ENCODE measurements around the gene LPAR2.
A peak's percentile ranks its signal among the peaks of the same experiment; 100 is the strongest.

Gene LPAR2

DNA sequence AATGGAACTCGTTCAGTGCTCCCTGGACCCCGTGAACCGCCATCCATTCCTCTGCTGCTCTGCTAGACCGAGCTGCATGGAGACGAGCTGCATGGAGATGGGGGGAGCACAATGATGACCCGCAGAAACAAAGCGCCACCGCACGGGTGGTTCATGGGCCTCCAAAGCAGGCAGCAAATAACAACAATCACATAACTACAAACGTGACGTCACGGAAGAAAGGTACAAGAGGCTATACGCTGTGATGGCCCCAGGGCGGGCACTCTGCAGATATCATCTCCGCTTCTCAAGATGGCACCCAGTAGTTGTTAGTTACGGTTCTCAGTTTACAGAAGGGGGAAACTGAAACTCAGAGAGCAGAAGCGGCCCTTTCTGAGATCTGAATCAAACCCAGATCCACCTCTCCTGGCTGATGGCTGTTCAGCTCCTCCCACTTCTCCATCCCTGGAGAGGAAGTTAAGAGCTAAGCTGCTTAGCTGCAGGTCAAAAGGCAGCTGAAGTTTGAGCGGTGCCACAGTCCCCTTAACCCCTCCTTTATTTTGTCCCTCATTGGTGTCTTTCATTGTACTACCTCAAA is 33.7 kb upstream of the LPAR2 start:
- H3K27ac ChIP-seq (ENCODE audit: low read length), result peak overlapping the region; percentile 0
- H3K4me3 ChIP-seq (ENCODE audit: low read depth in 1 of 2, low read length in 2 of 2), result peak overlapping the region; percentile 78 to 94
- H3K36me3 ChIP-seq (ENCODE audit: control insufficient read depth in 1 of 2, insufficient read depth in 2 of 2, low read length in 2 of 2), result peaks cover 19 to 27% of the 10 kb centered on the region in 2 donors
- H3K27me3 ChIP-seq (ENCODE audit: low read depth, low read length), result no peaks in the 10 kb centered on the region
- H3K4me1 ChIP-seq (ENCODE audit: control insufficient read depth in 1 of 2, insufficient read depth in 2 of 2, low read length in 2 of 2), result peaks cover 11 to 19% of the 10 kb centered on the region in 2 donors
- H3K9me3 ChIP-seq (ENCODE audit: control insufficient read depth in 1 of 2, low read length in 2 of 2), result no peaks in the 10 kb centered on the region

GRCh38 chr19:19661141-19661674 is 33.2 kb upstream of the LPAR2 start:
- H3K36me3 ChIP-seq (ENCODE audit: control insufficient read depth in 1 of 2, insufficient read depth in 2 of 2, low read length in 2 of 2), result peaks cover 24 to 32% of the 10 kb centered on the region in 2 donors
- H3K9me3 ChIP-seq (ENCODE audit: control insufficient read depth in 1 of 2, low read length in 2 of 2), result no peaks in the 10 kb centered on the region
- H3K4me1 ChIP-seq (ENCODE audit: control insufficient read depth in 1 of 2, insufficient read depth in 2 of 2, low read length in 2 of 2), result peaks cover 11 to 19% of the 10 kb centered on the region in 2 donors
- no peaks in the 10 kb centered on the region for H3K27me3 ChIP-seq (ENCODE audit: low read depth, low read length)
- peak overlapping the region in 1 of 2 donors; percentile 78 for H3K4me3 ChIP-seq (ENCODE audit: low read depth in 1 of 2, low read length in 2 of 2)
- peak overlapping the region; percentile 0 for H3K27ac ChIP-seq (ENCODE audit: low read length)

DNA sequence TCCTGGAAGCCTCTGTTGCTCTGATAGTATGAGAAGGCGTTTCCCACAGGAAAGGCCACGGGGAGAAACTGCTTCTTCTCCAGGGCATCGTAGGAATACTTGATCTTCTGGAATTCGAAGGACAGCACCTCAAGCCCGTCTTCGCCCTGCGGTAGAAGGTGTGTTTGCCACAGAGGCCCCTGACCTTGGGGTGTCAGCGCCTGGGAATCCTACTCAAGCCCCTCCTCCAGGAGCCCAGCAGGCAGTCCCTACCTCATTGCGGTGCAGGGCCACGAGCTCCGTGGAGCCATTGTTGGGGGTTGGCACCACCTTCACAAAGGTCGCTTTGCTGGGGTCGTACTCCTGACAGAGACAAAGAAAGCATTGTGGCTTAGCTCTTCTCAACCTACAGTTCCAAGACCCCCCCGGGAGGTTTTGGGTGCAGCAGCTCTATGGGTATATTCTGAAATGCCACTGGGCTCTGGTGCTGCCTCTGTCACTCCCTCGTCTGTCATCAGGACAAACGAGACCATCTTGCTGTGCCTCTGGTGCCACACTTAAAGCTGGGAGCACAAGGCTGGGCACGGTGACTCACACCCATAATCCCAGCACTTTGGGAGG is 31.7 kb upstream of the LPAR2 start:
- H3K36me3 ChIP-seq (ENCODE audit: control insufficient read depth in 1 of 2, insufficient read depth in 2 of 2, low read length in 2 of 2), result peaks cover 39 to 47% of the 10 kb centered on the region in 2 donors
- H3K27me3 ChIP-seq (ENCODE audit: low read depth, low read length), result no peaks in the 10 kb centered on the region
- no peaks in the 10 kb centered on the region for H3K9me3 ChIP-seq (ENCODE audit: control insufficient read depth in 1 of 2, low read length in 2 of 2)
- H3K27ac ChIP-seq (ENCODE audit: low read length), result no peak overlapping the region
- peaks cover 11 to 19% of the 10 kb centered on the region in 2 donors for H3K4me1 ChIP-seq (ENCODE audit: control insufficient read depth in 1 of 2, insufficient read depth in 2 of 2, low read length in 2 of 2)
- no peak overlapping the region for H3K4me3 ChIP-seq (ENCODE audit: low read depth in 1 of 2, low read length in 2 of 2)

GRCh38 chr19:19657397-19657783 is 29.4 kb upstream of the LPAR2 start:
- H3K4me1 ChIP-seq (ENCODE audit: control insufficient read depth in 1 of 2, insufficient read depth in 2 of 2, low read length in 2 of 2), result peaks cover 6 to 12% of the 10 kb centered on the region in 2 donors
- no peaks in the 10 kb centered on the region for H3K27me3 ChIP-seq (ENCODE audit: low read depth, low read length)
- peaks cover 59 to 71% of the 10 kb centered on the region in 2 donors for H3K36me3 ChIP-seq (ENCODE audit: control insufficient read depth in 1 of 2, insufficient read depth in 2 of 2, low read length in 2 of 2)
- H3K27ac ChIP-seq (ENCODE audit: low read length), result no peak overlapping the region
- no peak overlapping the region for H3K4me3 ChIP-seq (ENCODE audit: low read depth in 1 of 2, low read length in 2 of 2)
- no peaks in the 10 kb centered on the region for H3K9me3 ChIP-seq (ENCODE audit: control insufficient read depth in 1 of 2, low read length in 2 of 2)

- no peak overlapping the region for H3K4me3 ChIP-seq (ENCODE audit: low read depth in 1 of 2, low read length in 2 of 2)
- H3K27ac ChIP-seq (ENCODE audit: low read length), result no peak overlapping the region
- no peaks in the 10 kb centered on the region for H3K9me3 ChIP-seq (ENCODE audit: control insufficient read depth in 1 of 2, low read length in 2 of 2)
- no peaks in the 10 kb centered on the region for H3K27me3 ChIP-seq (ENCODE audit: low read depth, low read length)
- H3K36me3 ChIP-seq (ENCODE audit: control insufficient read depth in 1 of 2, insufficient read depth in 2 of 2, low read length in 2 of 2), result peaks cover 65 to 77% of the 10 kb centered on the region in 2 donors
- peaks cover 0 to 5% of the 10 kb centered on the region in 2 donors for H3K4me1 ChIP-seq (ENCODE audit: control insufficient read depth in 1 of 2, insufficient read depth in 2 of 2, low read length in 2 of 2)
Observed at GRCh38 chr19:19656451-19657396, 28.7 kb upstream of the LPAR2 start.

- H3K4me1 ChIP-seq (ENCODE audit: control insufficient read depth in 1 of 2, insufficient read depth in 2 of 2, low read length in 2 of 2), result no peaks in the 10 kb centered on the region
- no peaks in the 10 kb centered on the region for H3K9me3 ChIP-seq (ENCODE audit: control insufficient read depth in 1 of 2, low read length in 2 of 2)
- no peak overlapping the region for H3K27ac ChIP-seq (ENCODE audit: low read length)
- H3K36me3 ChIP-seq (ENCODE audit: control insufficient read depth in 1 of 2, insufficient read depth in 2 of 2, low read length in 2 of 2), result peaks cover 74 to 87% of the 10 kb centered on the region in 2 donors
- H3K4me3 ChIP-seq (ENCODE audit: low read depth in 1 of 2, low read length in 2 of 2), result no peak overlapping the region
- no peaks in the 10 kb centered on the region for H3K27me3 ChIP-seq (ENCODE audit: low read depth, low read length)
Observed at GRCh38 chr19:19655641-19656343, 27.8 kb upstream of the LPAR2 start.

GRCh38 chr19:19655051-19655594 is 27.1 kb upstream of the LPAR2 start:
- no peaks in the 10 kb centered on the region for H3K27me3 ChIP-seq (ENCODE audit: low read depth, low read length)
- H3K4me1 ChIP-seq (ENCODE audit: control insufficient read depth in 1 of 2, insufficient read depth in 2 of 2, low read length in 2 of 2), result no peaks in the 10 kb centered on the region
- H3K36me3 ChIP-seq (ENCODE audit: control insufficient read depth in 1 of 2, insufficient read depth in 2 of 2, low read length in 2 of 2), result peaks cover 80 to 93% of the 10 kb centered on the region in 2 donors
- no peak overlapping the region for H3K27ac ChIP-seq (ENCODE audit: low read length)
- H3K9me3 ChIP-seq (ENCODE audit: control insufficient read depth in 1 of 2, low read length in 2 of 2), result no peaks in the 10 kb centered on the region
- no peak overlapping the region for H3K4me3 ChIP-seq (ENCODE audit: low read depth in 1 of 2, low read length in 2 of 2)

DNA sequence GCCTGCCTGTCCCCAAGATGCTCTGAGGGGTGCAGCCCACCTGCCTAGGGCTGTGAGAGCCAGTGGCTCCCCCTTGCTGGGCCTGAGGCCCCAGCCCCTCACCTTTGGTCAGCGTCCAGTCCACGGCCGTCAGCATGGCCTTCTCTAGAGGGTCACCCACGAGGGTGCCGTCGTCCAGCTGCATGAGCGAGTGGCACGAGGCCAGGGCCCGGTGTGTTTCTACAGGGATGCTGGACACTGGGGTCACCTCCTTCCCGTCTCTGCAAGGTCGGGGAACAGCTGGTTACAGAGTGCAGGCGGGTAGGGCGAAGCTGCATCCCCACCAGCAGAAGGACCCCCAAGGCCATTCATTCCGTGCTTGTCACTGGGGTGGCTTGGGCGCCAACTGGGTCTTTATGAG is 26.4 kb upstream of the LPAR2 start:
- H3K4me1 ChIP-seq (ENCODE audit: control insufficient read depth in 1 of 2, insufficient read depth in 2 of 2, low read length in 2 of 2), result no peaks in the 10 kb centered on the region
- no peak overlapping the region for H3K27ac ChIP-seq (ENCODE audit: low read length)
- H3K27me3 ChIP-seq (ENCODE audit: low read depth, low read length), result no peaks in the 10 kb centered on the region
- no peaks in the 10 kb centered on the region for H3K9me3 ChIP-seq (ENCODE audit: control insufficient read depth in 1 of 2, low read length in 2 of 2)
- H3K4me3 ChIP-seq (ENCODE audit: low read depth in 1 of 2, low read length in 2 of 2), result no peak overlapping the region
- H3K36me3 ChIP-seq (ENCODE audit: control insufficient read depth in 1 of 2, insufficient read depth in 2 of 2, low read length in 2 of 2), result peaks cover 79 to 94% of the 10 kb centered on the region in 2 donors

DNA sequence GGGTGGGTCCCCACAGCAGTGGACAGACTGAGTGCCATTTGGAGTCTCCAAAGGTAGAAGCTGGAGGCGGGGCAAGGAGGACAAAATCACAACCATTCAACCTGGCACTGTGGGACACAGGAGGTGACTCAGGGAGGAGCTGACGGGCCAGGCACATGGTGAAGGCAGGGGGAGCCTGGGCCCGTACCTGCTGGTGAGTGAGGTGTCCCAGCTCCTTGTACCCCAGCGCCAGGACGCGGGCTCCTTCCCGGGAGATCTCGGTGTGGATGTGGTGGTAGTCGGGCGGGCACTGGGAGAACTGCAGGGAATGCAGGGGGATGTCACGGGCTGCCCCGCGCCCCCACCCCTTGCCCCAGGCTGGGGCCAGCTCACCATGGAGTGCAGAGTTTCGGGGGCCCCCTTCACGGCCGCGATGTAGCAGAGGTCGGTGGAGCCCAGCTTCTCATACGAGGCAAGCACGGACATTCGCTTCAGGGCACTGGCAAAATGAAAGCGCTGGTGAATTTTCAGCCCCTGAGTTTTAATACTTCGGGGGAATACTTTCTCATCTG is 25.7 kb upstream of the LPAR2 start:
- no peaks in the 10 kb centered on the region for H3K4me1 ChIP-seq (ENCODE audit: control insufficient read depth in 1 of 2, insufficient read depth in 2 of 2, low read length in 2 of 2)
- no peaks in the 10 kb centered on the region for H3K27me3 ChIP-seq (ENCODE audit: low read depth, low read length)
- no peaks in the 10 kb centered on the region for H3K9me3 ChIP-seq (ENCODE audit: control insufficient read depth in 1 of 2, low read length in 2 of 2)
- H3K4me3 ChIP-seq (ENCODE audit: low read depth in 1 of 2, low read length in 2 of 2), result no peak overlapping the region
- peaks cover 81 to 95% of the 10 kb centered on the region in 2 donors for H3K36me3 ChIP-seq (ENCODE audit: control insufficient read depth in 1 of 2, insufficient read depth in 2 of 2, low read length in 2 of 2)
- no peak overlapping the region for H3K27ac ChIP-seq (ENCODE audit: low read length)

DNA sequence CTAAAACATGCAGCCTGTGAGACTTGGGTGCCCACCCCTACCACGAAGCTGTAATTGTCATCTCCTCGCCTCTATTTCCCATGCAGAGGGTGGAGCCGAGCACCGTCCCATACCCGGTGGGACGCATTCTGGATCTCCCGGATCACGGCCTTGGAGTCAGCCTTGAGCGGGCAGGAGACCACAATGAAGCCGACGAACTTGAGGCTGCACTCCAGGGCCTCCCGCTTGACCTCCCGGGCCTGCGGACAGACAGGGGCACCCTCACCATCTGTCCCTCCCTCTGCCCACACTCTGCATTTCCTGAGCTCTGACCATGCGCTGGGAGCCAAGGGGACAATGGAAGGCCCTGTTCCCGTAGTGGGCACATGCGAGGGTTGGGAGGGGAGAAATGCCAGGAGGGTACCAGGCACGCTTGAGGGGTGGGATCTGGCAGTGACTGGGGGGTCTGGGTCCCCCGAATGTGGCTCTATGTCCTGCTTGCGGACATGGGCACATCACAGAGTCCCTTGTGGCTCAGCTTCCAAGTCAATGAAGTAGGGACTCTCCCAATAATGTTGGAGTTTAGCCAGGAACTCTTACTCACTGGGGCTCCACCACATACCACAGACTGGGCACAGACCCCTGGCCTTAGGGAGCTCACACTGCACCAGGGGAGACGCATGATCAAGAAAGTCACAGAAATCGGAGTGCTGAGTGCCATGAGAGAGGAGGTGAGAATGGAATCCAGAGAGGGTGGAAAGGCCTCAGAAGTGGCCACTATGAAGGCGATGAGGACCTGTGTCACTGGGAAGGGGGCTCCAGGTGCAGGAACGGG is 24.7 kb upstream of the LPAR2 start:
- Histone ChIP-seq H3K9me3 (ENCODE audit: control insufficient read depth in 1 of 2, low read length in 2 of 2) (no peaks in the 10 kb centered on the region), H3K36me3 (ENCODE audit: control insufficient read depth in 1 of 2, insufficient read depth in 2 of 2, low read length in 2 of 2) (peaks cover 77 to 94% of the 10 kb centered on the region in 2 donors), H3K4me1 (ENCODE audit: control insufficient read depth in 1 of 2, insufficient read depth in 2 of 2, low read length in 2 of 2) (no peaks in the 10 kb centered on the region)

More for the DNA sequence above, 24.7 kb upstream of the LPAR2 start:
- Histone ChIP-seq H3K27me3 (ENCODE audit: low read depth, low read length) (no peaks in the 10 kb centered on the region), H3K4me3 (ENCODE audit: low read depth in 1 of 2, low read length in 2 of 2) (no peak overlapping the region), H3K27ac (ENCODE audit: low read length) (no peak overlapping the region)

Data from muscle layer of duodenum (tissue), 2 donors.